ENCODE data around the gene ABCD1.

DNA sequence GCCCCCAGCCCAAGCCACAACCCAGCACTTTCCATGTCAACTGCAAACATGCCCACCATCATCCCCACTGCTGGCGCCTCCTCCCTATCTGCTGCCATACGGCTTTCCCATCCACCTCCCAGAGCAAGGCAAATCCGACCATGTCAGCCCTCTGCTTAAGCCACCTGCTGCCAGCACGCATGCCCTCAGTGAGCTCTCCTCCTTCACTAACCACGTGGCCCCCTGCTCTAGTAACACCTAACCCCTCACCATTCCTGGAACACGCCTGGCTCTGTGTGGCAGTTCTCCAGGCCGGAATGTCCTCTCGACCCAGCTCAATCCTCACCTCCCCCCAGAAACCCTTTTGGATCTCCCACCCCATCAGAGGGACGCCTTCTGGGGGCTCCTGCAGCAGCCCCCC, 17.9 kb upstream of the ABCD1 start:
- TF ChIP-seq, protein P1, sequence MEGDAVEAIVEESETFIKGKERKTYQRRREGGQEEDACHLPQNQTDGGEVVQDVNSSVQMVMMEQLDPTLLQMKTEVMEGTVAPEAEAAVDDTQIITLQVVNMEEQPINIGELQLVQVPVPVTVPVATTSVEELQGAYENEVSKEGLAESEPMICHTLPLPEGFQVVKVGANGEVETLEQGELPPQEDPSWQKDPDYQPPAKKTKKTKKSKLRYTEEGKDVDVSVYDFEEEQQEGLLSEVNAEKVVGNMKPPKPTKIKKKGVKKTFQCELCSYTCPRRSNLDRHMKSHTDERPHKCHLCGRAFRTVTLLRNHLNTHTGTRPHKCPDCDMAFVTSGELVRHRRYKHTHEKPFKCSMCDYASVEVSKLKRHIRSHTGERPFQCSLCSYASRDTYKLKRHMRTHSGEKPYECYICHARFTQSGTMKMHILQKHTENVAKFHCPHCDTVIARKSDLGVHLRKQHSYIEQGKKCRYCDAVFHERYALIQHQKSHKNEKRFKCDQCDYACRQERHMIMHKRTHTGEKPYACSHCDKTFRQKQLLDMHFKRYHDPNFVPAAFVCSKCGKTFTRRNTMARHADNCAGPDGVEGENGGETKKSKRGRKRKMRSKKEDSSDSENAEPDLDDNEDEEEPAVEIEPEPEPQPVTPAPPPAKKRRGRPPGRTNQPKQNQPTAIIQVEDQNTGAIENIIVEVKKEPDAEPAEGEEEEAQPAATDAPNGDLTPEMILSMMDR (IDR thresholded peaks at IDR 0.05; ENCODE audit: low read depth, low read length, missing input control): no peak
- TF ChIP-seq, protein P2, sequence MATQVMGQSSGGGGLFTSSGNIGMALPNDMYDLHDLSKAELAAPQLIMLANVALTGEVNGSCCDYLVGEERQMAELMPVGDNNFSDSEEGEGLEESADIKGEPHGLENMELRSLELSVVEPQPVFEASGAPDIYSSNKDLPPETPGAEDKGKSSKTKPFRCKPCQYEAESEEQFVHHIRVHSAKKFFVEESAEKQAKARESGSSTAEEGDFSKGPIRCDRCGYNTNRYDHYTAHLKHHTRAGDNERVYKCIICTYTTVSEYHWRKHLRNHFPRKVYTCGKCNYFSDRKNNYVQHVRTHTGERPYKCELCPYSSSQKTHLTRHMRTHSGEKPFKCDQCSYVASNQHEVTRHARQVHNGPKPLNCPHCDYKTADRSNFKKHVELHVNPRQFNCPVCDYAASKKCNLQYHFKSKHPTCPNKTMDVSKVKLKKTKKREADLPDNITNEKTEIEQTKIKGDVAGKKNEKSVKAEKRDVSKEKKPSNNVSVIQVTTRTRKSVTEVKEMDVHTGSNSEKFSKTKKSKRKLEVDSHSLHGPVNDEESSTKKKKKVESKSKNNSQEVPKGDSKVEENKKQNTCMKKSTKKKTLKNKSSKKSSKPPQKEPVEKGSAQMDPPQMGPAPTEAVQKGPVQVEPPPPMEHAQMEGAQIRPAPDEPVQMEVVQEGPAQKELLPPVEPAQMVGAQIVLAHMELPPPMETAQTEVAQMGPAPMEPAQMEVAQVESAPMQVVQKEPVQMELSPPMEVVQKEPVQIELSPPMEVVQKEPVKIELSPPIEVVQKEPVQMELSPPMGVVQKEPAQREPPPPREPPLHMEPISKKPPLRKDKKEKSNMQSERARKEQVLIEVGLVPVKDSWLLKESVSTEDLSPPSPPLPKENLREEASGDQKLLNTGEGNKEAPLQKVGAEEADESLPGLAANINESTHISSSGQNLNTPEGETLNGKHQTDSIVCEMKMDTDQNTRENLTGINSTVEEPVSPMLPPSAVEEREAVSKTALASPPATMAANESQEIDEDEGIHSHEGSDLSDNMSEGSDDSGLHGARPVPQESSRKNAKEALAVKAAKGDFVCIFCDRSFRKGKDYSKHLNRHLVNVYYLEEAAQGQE (IDR thresholded peaks at IDR 0.05): no peak
- TF ChIP-seq TAF1 (conservative IDR thresholded peaks at IDR 0.05) (no peak), HNF4G (IDR thresholded peaks at IDR 0.05) (no peak), RAD21 (IDR thresholded peaks at IDR 0.05) (no peak), EGR1 (IDR thresholded peaks at IDR 0.05; ENCODE audit: low read depth in 2 of 2) (no peak), YY1 (IDR thresholded peaks at IDR 0.05) (no peak), SP1 (IDR thresholded peaks at IDR 0.05) (no peak), NR2F2 (IDR thresholded peaks at IDR 0.05) (no peak)

Measured in liver (tissue), 3 donors.